Prostate gland (tissue), 2 donors: ENCODE measurements around the gene FARP1. TPM values are rescaled to one million over a fixed set of nuclear protein-coding genes. Genes with fewer than 3 reads are reported as not detected.

Source experiments
- DNase-seq: peaks from one replicate; pipeline ENCODE4 v3.0.0-alpha.2; 2019; ENCODE audit warnings: low spot score
- H3K27ac ChIP-seq, 2 donors: fragments of 200-600 bp; sonication (generic); 2 replicates each; pipeline ENCODE4 v1.5.1; 2017 to 2019
- H3K27me3 ChIP-seq: fragments of 200-600 bp; sonication (generic); replicated peaks from 2 replicates; pipeline ENCODE4 v1.5.1; 2019; ENCODE audit not compliant: insufficient read depth
- H3K36me3 ChIP-seq, 2 donors: fragments of 200-600 bp; sonication (generic); 1 replicate in 1 of 2; 2 replicates in 1 of 2; pipeline versions ENCODE4 v1.5.1 to v1.8.1; 2017 to 2019
- H3K4me1 ChIP-seq: fragments of 200-600 bp; sonication (generic); replicated peaks from 2 replicates; pipeline ENCODE4 v1.5.1; 2019
- H3K4me3 ChIP-seq, 2 donors: fragments of 200-600 bp; sonication (generic); 2 replicates each; pipeline ENCODE4 v1.5.1; 2017 to 2019
- H3K9me3 ChIP-seq: fragments of 200-600 bp; sonication (generic); 2 replicates; pipeline ENCODE4 v1.5.1; 2017
- POLR2A ChIP-seq: fragments of 450-650 bp; IDR thresholded peaks from one replicate; pipeline ENCODE4 v1.6.1; 2016; ENCODE audit warnings: antibody characterized with exemption, mild to moderate bottlenecking
- POLR2AphosphoS5 ChIP-seq: sonication (generic); formaldehyde crosslinking; IDR thresholded peaks from one replicate; pipeline ENCODE4 v1.6.1; 2017; ENCODE audit warnings: antibody characterized with exemption
- WGBS: methylation state at CpG from one replicate; pipeline ENCODE4 v1.1.5; 2018; 5-methylcytosine and 5-hydroxymethylcytosine counted together
- intact Hi-C: fragments of 100-400 bp; cut with DNase I; formaldehyde crosslinking; loops from one replicate; pipeline ENCODE4 v1.14.2; 2022
- total RNA-seq, 2 donors: library from RNA; depleted of rRNA; stranded (reverse); fragments of >200 nt; gene quantifications; one replicate each; pipeline ENCODE4 v1.1.0, GENCODE V29; 2016
- TF ChIP-seq, protein P1 (sequence below), 4 experiments: fragments of 200-600 bp in 2 of 4; fragments of 450-650 bp in 2 of 4; sonication (generic) in 2 of 4; IDR thresholded peaks; 1 replicate in 3 of 4; 2 replicates in 1 of 4; pipeline ENCODE4 v1.5.1; 2016 to 2019; ENCODE audit warnings: antibody characterized with exemption in 4 of 4, mild to moderate bottlenecking in 2 of 4, moderate library complexity in 2 of 4

Gene FARP1
- total RNA-seq, 2 donors from 2014 or later, result 70.6 to 77.5 TPM

DNA sequence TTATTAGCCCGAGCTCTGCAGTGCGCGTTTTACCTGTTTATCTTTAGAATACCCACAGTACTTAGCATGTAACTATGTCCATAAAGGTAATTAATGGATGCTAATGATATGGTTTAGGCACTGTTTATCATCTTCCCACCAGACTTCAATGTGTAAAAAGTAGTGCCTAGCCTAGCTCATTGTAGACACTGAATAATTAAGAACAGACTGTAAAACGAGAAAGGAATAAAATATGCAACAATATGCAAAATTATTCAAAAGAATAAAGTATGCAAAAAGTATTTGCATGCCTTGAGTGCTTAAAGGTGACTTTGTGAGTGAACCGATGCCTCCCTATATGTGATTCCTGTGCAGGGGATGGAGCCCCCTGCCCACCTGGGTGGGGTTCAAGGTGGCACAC is 69.9 kb downstream of the FARP1 start:
- no peak overlapping the region for H3K27ac ChIP-seq
- H3K4me3 ChIP-seq, result no peak overlapping the region
- H3K27me3 ChIP-seq, result no peaks in the 10 kb centered on the region
- intact Hi-C loops, result no loop called here
- TF ChIP-seq, protein P1, sequence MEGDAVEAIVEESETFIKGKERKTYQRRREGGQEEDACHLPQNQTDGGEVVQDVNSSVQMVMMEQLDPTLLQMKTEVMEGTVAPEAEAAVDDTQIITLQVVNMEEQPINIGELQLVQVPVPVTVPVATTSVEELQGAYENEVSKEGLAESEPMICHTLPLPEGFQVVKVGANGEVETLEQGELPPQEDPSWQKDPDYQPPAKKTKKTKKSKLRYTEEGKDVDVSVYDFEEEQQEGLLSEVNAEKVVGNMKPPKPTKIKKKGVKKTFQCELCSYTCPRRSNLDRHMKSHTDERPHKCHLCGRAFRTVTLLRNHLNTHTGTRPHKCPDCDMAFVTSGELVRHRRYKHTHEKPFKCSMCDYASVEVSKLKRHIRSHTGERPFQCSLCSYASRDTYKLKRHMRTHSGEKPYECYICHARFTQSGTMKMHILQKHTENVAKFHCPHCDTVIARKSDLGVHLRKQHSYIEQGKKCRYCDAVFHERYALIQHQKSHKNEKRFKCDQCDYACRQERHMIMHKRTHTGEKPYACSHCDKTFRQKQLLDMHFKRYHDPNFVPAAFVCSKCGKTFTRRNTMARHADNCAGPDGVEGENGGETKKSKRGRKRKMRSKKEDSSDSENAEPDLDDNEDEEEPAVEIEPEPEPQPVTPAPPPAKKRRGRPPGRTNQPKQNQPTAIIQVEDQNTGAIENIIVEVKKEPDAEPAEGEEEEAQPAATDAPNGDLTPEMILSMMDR (IDR thresholded peaks at IDR 0.05), result no peak
- TF ChIP-seq POLR2AphosphoS5 (no peak), POLR2A (no peak)
- H3K4me1 ChIP-seq, result peaks cover 16% of the 10 kb centered on the region
- no peak for DNase-seq
- H3K36me3 ChIP-seq, result no peaks in the 10 kb centered on the region
- WGBS, result 77% methylated on average over 5 of the region's 5 CpGs
- H3K9me3 ChIP-seq, result no peaks in the 10 kb centered on the region

DNA sequence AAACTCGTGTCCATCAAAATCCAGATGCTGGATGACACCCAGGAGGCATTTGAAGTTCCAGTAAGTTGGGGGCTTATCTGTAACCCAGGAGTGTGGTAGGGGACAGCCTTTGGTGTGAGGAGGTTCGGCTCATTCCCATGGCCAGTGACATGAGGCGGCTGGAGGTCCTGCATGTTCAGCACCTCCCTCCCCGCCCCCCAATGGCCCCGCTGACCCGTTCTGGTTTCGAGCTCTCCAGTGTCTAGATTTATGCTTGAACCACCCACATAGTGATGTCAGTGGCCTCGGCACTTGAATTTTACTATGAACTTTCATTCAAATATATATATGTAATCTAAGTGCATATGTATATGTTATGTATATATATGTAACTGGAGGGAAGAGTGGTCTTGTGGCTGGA is 70.5 kb downstream of the FARP1 start:
- no peak for DNase-seq
- TF ChIP-seq POLR2A (no peak), POLR2AphosphoS5 (no peak)
- TF ChIP-seq, protein P1 (IDR thresholded peaks at IDR 0.05), result no peak
- peaks cover 16% of the 10 kb centered on the region for H3K4me1 ChIP-seq
- H3K4me3 ChIP-seq, result no peak overlapping the region
- no peak overlapping the region for H3K27ac ChIP-seq
- H3K9me3 ChIP-seq, result no peaks in the 10 kb centered on the region
- WGBS, result 82% methylated on average over 8 of the region's 8 CpGs
- H3K36me3 ChIP-seq, result no peaks in the 10 kb centered on the region
- no peaks in the 10 kb centered on the region for H3K27me3 ChIP-seq
- intact Hi-C loops, result no loop called here

DNA sequence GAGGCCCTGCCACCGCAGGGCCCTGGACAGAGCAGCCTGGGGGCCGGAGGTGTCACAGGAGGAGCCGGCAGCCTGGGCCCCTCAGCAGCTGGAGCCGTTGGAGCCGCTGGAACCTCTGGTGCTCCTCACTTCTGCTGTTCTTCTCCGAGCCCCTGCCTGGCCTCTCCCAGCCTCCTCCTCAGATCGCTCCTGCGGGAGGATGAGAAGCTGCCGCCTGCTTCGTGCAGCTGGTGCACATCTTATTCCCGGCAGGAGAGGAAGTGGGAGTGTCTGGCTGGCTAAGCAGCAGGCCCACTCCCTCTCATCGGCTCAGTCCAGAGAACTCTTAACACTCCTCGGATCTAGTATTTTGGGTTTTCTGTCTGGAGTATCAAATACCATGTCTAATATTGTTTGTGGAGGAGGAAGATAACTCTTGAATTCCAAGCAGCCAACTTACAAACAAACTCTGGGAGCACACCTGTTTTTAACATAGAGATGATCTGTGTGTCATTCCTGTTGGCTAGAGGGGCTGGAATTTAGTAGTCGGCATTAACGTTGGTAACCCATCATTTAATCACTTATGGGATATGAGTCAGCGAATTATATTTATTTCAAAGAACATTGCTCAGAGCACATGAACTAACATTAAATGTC is 71.2 kb downstream of the FARP1 start:
- Histone ChIP-seq H3K4me1 (peaks cover 16% of the 10 kb centered on the region), H3K27ac (peak overlapping the region; percentile 55 to 66)

DNA sequence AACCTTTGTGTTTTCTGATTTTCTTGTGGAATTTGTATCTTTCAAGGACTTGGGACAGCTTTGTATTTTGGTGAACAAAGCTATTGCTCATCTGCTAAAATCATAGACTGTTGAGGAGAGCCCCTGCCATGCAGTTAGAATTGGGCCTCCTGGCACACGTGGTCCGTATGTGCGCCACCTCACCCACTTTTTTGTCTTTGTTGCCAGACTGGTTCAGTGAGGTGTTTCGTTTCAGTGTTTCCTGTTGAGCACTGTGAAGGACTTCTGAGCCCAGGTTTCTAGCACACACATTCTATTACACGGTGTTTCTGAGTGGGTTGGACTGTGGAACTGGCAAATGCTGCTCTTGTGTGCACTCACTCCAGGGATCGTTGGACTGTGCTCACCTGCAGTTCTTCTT is 71.8 kb downstream of the FARP1 start:
- peak; percentile 87 for TF ChIP-seq POLR2AphosphoS5
- TF ChIP-seq, protein P1 (IDR thresholded peaks at IDR 0.05), result no peak
- H3K36me3 ChIP-seq, result no peaks in the 10 kb centered on the region
- no peaks in the 10 kb centered on the region for H3K27me3 ChIP-seq
- intact Hi-C loops, result loop anchor here (5.0 kb wide), 1 partner anchor 992 kb away; the partner anchor contains the start of gene MBNL2
- peaks cover 16% of the 10 kb centered on the region for H3K4me1 ChIP-seq
- H3K27ac ChIP-seq, result peak overlapping the region; percentile 55 to 66
- 48% methylated on average over 6 of the region's 6 CpGs for WGBS
- H3K4me3 ChIP-seq, result no peak overlapping the region
- H3K9me3 ChIP-seq, result no peaks in the 10 kb centered on the region
- peak; percentile 82 for DNase-seq

More for the DNA sequence above, 71.2 kb downstream of the FARP1 start:
- TF ChIP-seq, protein P1 (IDR thresholded peaks at IDR 0.05), result no peak
- TF ChIP-seq POLR2A (no peak), POLR2AphosphoS5 (no peak)
- intact Hi-C loops, result no loop called here
- Histone ChIP-seq H3K27me3 (no peaks in the 10 kb centered on the region), H3K9me3 (no peaks in the 10 kb centered on the region), H3K36me3 (no peaks in the 10 kb centered on the region), H3K4me3 (no peak overlapping the region)
- 13% methylated on average over 12 of the region's 16 CpGs for WGBS
- DNase-seq, result no peak

DNA sequence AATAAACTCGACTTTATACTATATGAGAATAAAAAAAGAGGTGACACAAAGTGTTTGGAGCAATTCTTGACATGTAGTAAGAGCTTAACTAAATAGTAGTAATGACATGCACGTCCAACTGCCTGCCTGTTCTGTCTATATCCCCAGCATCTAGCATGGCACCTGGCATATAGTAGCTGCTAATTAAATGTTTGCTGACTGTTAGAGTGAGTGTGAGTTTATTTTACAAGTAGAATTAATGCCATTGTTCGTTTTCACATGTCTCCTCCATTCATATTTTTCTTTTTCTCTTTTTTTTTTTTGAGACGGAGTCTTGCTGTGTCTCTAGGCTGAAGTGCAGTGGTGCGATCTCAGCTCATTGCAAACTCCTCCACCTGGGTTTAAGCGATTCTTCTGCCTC is 72.6 kb downstream of the FARP1 start:
- Histone ChIP-seq H3K4me1 (peaks cover 16% of the 10 kb centered on the region), H3K9me3 (no peaks in the 10 kb centered on the region), H3K36me3 (no peaks in the 10 kb centered on the region), H3K4me3 (no peak overlapping the region), H3K27me3 (no peaks in the 10 kb centered on the region), H3K27ac (peak overlapping the region in 1 of 2 donors; percentile 24)
- 77% methylated on average over 6 of the region's 6 CpGs for WGBS
- DNase-seq, result no peak
- intact Hi-C loops, result loop anchor here (5.0 kb wide), 1 partner anchor 993 kb away; the partner anchor contains the start of gene MBNL2
- TF ChIP-seq, protein P1 (IDR thresholded peaks at IDR 0.05), result no peak
- TF ChIP-seq POLR2A (no peak), POLR2AphosphoS5 (no peak)
